ENCODE measurements around the gene ABCA2.
"Not testable (repeated sequence)": the region's sequence is repeated elsewhere in the genome, so short reads cannot be mapped to it uniquely, and the experiment has no call there.

The ABCA2 gene

GRCh38 chr9:137068539-137069507 is 40.8 kb upstream of the ABCA2 start:
- no peaks in the 10 kb centered on the region for H3K9me3 ChIP-seq (ENCODE audit: insufficient read depth, low read depth, low read length)
- peaks cover 21% of the 10 kb centered on the region for H3K27me3 ChIP-seq (ENCODE audit: insufficient read depth, low read length)
- H3K9ac ChIP-seq (ENCODE audit: low read depth, low read length): no peak overlapping the region
- H3K4me1 ChIP-seq (ENCODE audit: insufficient read depth, low read length): peaks cover 4% of the 10 kb centered on the region
- H3K27ac ChIP-seq (ENCODE audit: low read length): no peak overlapping the region
- H3K4me3 ChIP-seq (ENCODE audit: low read length): peak overlapping the region; percentile 64
- H3K36me3 ChIP-seq (ENCODE audit: insufficient read depth, low read depth, low read length): no peaks in the 10 kb centered on the region

DNA sequence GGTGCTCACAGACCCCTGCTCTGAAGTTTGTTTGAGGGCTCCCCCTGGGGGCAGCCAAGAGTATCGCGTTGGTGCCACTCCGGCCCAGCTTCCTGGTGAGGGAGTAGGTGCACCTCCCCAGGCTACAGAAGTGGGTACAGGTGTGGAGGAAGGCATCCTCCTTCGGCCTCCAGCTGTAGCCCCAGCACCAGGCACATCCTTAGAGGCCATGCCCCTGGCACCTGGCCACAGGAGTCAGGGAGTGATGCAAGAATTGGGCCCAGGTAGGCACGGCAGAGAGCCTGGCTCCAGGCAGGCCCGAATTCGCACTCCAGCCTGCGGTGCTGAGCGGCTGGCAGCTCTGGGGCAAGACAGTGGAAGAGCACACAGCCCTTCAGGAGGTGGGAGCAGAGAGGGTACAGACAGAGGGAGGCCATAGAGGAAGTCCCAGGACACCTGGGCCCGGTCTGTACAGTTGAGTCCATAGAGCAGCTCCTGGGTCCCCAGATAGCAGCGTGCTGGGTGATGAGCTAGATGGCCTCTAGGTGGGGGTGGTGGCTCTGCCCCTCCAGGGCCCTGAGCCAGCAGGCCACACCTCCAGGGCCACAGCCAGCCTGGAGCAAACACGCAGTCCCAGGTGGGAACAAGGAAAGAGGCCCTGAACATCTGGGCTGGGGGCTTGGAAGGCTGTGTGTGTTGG is 40.0 kb upstream of the ABCA2 start:
- H3K27ac ChIP-seq (ENCODE audit: low read length): no peak overlapping the region
- H3K9ac ChIP-seq (ENCODE audit: low read depth, low read length): no peak overlapping the region
- no peaks in the 10 kb centered on the region for H3K36me3 ChIP-seq (ENCODE audit: insufficient read depth, low read depth, low read length)
- H3K4me3 ChIP-seq (ENCODE audit: low read length): no peak overlapping the region
- H3K27me3 ChIP-seq (ENCODE audit: insufficient read depth, low read length): peaks cover 18% of the 10 kb centered on the region
- peaks cover 4% of the 10 kb centered on the region for H3K4me1 ChIP-seq (ENCODE audit: insufficient read depth, low read length)
- no peaks in the 10 kb centered on the region for H3K9me3 ChIP-seq (ENCODE audit: insufficient read depth, low read depth, low read length)

- H3K9ac ChIP-seq (ENCODE audit: low read depth, low read length): no peak overlapping the region
- peaks cover 13% of the 10 kb centered on the region for H3K27me3 ChIP-seq (ENCODE audit: insufficient read depth, low read length)
- no peaks in the 10 kb centered on the region for H3K36me3 ChIP-seq (ENCODE audit: insufficient read depth, low read depth, low read length)
- peaks cover 4% of the 10 kb centered on the region for H3K4me1 ChIP-seq (ENCODE audit: insufficient read depth, low read length)
- no peaks in the 10 kb centered on the region for H3K9me3 ChIP-seq (ENCODE audit: insufficient read depth, low read depth, low read length)
- no peak overlapping the region for H3K27ac ChIP-seq (ENCODE audit: low read length)
- no peak overlapping the region for H3K4me3 ChIP-seq (ENCODE audit: low read length)
These were observed 38.2 kb upstream of the ABCA2 start for GRCh38 chr9:137066096-137066861.

- Histone ChIP-seq H3K27me3 (ENCODE audit: insufficient read depth, low read length) (peaks cover 9% of the 10 kb centered on the region), H3K27ac (ENCODE audit: low read length) (no peak overlapping the region), H3K36me3 (ENCODE audit: insufficient read depth, low read depth, low read length) (no peaks in the 10 kb centered on the region), H3K4me1 (ENCODE audit: insufficient read depth, low read length) (no peaks in the 10 kb centered on the region; the same call in 1 of the 2 replicates), H3K4me3 (ENCODE audit: low read length) (no peak overlapping the region), H3K9me3 (ENCODE audit: insufficient read depth, low read depth, low read length) (no peaks in the 10 kb centered on the region), H3K9ac (ENCODE audit: low read depth, low read length) (no peak overlapping the region)
These were observed 37.4 kb upstream of the ABCA2 start for GRCh38 chr9:137065336-137065967.

DNA sequence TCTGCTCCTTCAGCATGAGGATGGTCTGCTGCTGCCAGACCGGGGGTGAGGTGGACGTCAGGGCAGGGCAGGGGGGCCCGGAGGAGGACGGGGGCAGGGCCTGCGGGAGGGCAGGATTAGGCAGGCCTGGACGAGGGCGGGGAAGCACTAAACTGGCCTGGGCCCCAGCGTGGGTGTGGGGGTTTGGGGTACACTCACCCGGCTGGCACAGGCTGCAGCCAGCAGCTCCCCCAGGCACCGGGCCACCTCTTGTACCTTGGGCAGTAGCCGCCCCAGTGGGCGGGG is 36.8 kb upstream of the ABCA2 start:
- H3K4me1 ChIP-seq (ENCODE audit: insufficient read depth, low read length): no peaks in the 10 kb centered on the region; the same call in 1 of the 2 replicates
- no peak overlapping the region for H3K9ac ChIP-seq (ENCODE audit: low read depth, low read length)
- H3K4me3 ChIP-seq (ENCODE audit: low read length): no peak overlapping the region
- no peaks in the 10 kb centered on the region for H3K36me3 ChIP-seq (ENCODE audit: insufficient read depth, low read depth, low read length)
- no peak overlapping the region for H3K27ac ChIP-seq (ENCODE audit: low read length)
- H3K27me3 ChIP-seq (ENCODE audit: insufficient read depth, low read length): peaks cover 9% of the 10 kb centered on the region
- no peaks in the 10 kb centered on the region for H3K9me3 ChIP-seq (ENCODE audit: insufficient read depth, low read depth, low read length)

DNA sequence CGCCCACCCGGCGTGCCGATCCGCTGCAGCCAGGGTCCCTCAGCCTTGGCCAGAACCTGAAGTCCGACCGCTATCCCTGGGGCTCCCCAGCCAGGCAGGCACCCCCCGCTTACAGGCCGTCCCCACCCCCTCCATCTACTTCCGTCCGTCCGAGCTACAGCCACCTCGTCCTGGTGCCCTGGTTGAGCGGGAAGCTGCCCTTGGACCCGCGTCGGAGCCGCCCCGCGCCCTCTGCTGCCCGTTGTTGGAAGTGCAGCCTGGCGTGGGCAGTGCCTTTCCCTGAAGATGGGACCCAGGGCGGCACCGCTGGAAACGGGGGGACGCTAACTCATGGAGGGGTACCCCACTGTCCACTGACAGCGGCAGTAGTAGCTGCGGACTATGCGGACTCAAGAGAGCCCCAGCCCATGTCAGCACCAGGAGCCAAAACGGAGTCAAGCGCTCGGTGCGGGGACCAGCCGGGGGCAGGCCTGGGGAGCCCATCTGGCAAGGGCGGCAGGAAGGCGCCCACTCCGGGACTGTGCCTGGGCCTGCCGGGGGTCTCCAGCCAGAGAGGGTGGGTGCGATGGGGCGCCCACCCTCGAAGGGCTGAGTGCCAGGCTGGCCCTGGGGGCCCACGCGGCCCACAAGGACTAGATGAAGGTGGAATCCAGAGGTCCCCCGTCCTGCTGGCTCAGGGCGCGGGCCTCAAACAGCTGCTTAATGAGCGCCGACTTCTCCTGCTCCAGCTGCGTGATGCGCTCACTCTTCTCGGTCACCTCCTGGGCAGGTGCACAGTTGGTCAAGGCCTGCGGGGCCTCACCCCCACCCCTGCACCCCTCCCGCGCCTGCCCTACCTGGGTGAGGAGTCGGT is 36.2 kb upstream of the ABCA2 start:
- Histone ChIP-seq H3K27ac (ENCODE audit: low read length) (no peak overlapping the region), H3K9me3 (ENCODE audit: insufficient read depth, low read depth, low read length) (no peaks in the 10 kb centered on the region), H3K27me3 (ENCODE audit: insufficient read depth, low read length) (peaks cover 4% of the 10 kb centered on the region), H3K36me3 (ENCODE audit: insufficient read depth, low read depth, low read length) (no peaks in the 10 kb centered on the region), H3K9ac (ENCODE audit: low read depth, low read length) (no peak overlapping the region), H3K4me3 (ENCODE audit: low read length) (no peak overlapping the region), H3K4me1 (ENCODE audit: insufficient read depth, low read length) (no peaks in the 10 kb centered on the region; the same call in 1 of the 2 replicates)

DNA sequence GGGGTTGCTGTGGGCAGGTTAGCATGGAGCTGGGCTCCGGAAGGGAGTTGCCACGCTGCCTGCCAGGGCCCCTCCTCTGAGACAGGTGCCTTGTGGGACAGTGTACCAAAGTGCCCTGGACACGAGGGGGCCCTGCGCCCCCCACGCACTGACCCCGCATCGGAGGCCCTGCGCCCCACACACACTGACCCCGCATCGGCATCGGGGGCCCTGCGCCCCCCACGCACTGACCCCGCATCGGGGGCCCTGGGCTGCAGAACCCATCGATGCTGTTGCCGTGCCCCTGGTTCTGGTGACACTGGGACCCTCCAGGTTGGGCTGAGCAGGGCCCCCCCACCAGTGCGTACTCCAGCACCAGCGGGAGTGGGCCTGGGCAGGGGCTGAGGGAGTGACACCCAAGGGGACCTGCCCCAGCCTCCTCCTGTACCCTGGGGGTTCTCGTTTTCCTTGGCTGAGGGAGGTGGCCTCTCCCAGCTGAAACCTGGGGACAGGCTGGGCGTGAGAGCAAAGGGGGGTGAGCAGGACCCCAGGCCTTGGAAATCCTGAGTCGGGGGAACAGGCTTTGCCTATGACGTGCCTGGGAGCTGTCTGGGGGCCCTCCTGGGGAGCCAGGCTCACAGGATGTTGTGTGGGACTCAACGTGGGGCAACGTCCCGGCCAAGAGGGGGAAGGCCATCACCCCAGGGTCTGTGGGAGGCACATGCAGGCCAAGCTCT is 35.4 kb upstream of the ABCA2 start:
- Histone ChIP-seq H3K27me3 (ENCODE audit: insufficient read depth, low read length) (peaks cover 3% of the 10 kb centered on the region; the same call in 1 of the 2 replicates), H3K9ac (ENCODE audit: low read depth, low read length) (no peak overlapping the region), H3K4me3 (ENCODE audit: low read length) (no peak overlapping the region), H3K9me3 (ENCODE audit: insufficient read depth, low read depth, low read length) (no peaks in the 10 kb centered on the region), H3K36me3 (ENCODE audit: insufficient read depth, low read depth, low read length) (no peaks in the 10 kb centered on the region), H3K4me1 (ENCODE audit: insufficient read depth, low read length) (no peaks in the 10 kb centered on the region), H3K27ac (ENCODE audit: low read length) (no peak overlapping the region)

- H3K9me3 ChIP-seq (ENCODE audit: insufficient read depth, low read depth, low read length); H3K27ac ChIP-seq (ENCODE audit: low read length); H3K9ac ChIP-seq (ENCODE audit: low read depth, low read length); H3K36me3 ChIP-seq (ENCODE audit: insufficient read depth, low read depth, low read length); H3K27me3 ChIP-seq (ENCODE audit: insufficient read depth, low read length); H3K4me1 ChIP-seq (ENCODE audit: insufficient read depth, low read length); H3K4me3 ChIP-seq (ENCODE audit: low read length): not testable (repeated sequence)
These were observed 34.8 kb upstream of the ABCA2 start for GRCh38 chr9:137062798-137063197.

DNA sequence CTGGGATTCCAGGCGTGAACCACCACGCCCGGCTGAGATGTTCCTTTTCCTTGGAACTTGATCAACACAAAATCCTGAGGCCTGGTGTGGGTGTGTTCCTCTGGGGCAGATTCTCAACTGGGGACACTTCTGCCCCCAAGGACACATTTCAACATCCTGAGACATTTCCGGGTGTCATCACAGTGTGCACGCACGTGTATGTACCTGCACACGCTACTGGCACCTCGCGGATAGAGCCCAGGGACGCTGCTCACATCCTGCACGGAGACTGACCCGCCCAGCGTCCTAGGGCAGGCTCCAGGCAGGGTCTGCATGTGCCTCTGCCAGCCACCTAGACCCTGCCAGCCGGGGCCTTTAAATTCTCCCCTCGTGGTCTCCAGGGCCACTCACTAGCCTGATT is 34.3 kb upstream of the ABCA2 start:
- Histone ChIP-seq H3K9ac (ENCODE audit: low read depth, low read length) (no peak overlapping the region), H3K27me3 (ENCODE audit: insufficient read depth, low read length) (peaks cover 7% of the 10 kb centered on the region; the same call in 1 of the 2 replicates), H3K4me1 (ENCODE audit: insufficient read depth, low read length) (no peaks in the 10 kb centered on the region), H3K36me3 (ENCODE audit: insufficient read depth, low read depth, low read length) (no peaks in the 10 kb centered on the region), H3K27ac (ENCODE audit: low read length) (no peak overlapping the region), H3K9me3 (ENCODE audit: insufficient read depth, low read depth, low read length) (no peaks in the 10 kb centered on the region), H3K4me3 (ENCODE audit: low read length) (no peak overlapping the region)

- Histone ChIP-seq H3K4me3 (ENCODE audit: low read length) (no peak overlapping the region), H3K9me3 (ENCODE audit: insufficient read depth, low read depth, low read length) (no peaks in the 10 kb centered on the region), H3K9ac (ENCODE audit: low read depth, low read length) (no peak overlapping the region), H3K27ac (ENCODE audit: low read length) (no peak overlapping the region), H3K4me1 (ENCODE audit: insufficient read depth, low read length) (no peaks in the 10 kb centered on the region), H3K27me3 (ENCODE audit: insufficient read depth, low read length) (peaks cover 38% of the 10 kb centered on the region), H3K36me3 (ENCODE audit: insufficient read depth, low read depth, low read length) (no peaks in the 10 kb centered on the region)
These were observed 30.6 kb upstream of the ABCA2 start for GRCh38 chr9:137058521-137059234.

All from iPS-20b (cell line).